RWPE2 (cell line): ENCODE data around the gene FUOM.
"Not testable (repeated sequence)": the region's sequence is repeated elsewhere in the genome, so short reads cannot be mapped to it uniquely, and the experiment has no call there.

Experiments used
- ATAC-seq: fragments of 200-7000 bp; cut with Tn5 transposase; 3 replicates; pipeline ENCODE4 v1.9.1; 2021; ENCODE audit warnings: low read depth
- DNase-seq: peaks from one replicate; pipeline ENCODE4 v3.0.0-alpha.2; 2020; ENCODE audit warnings: low spot score
- H3K27ac ChIP-seq: fragments of 450-650 bp; 2 replicates; pipeline ENCODE4 v1.5.1; 2017; ENCODE audit warnings: mild to moderate bottlenecking; ENCODE audit not compliant: poor library complexity, severe bottlenecking
- H3K27me3 ChIP-seq: fragments of 250-450 bp; sonication (Bioruptor Pico); 2 replicates; pipeline ENCODE4 v1.5.1; 2021; ENCODE audit warnings: mild to moderate bottlenecking, moderate library complexity; ENCODE audit not compliant: insufficient read depth, poor library complexity, severe bottlenecking
- H3K36me3 ChIP-seq: fragments of 250-450 bp; sonication (Bioruptor Pico); 2 replicates; pipeline ENCODE4 v1.5.1; 2020; ENCODE audit warnings: low read depth, mild to moderate bottlenecking, moderate library complexity
- H3K4me1 ChIP-seq: fragments of 250-450 bp; sonication (Bioruptor Pico); 2 replicates; pipeline ENCODE4 v1.5.1; 2021; ENCODE audit warnings: mild to moderate bottlenecking, moderate library complexity; ENCODE audit not compliant: insufficient read depth, poor library complexity, severe bottlenecking
- H3K4me3 ChIP-seq: fragments of 250-450 bp; sonication (Bioruptor Pico); 2 replicates; pipeline ENCODE4 v1.5.1; 2021; ENCODE audit warnings: mild to moderate bottlenecking, moderate library complexity; ENCODE audit not compliant: severe bottlenecking
- H3K9me3 ChIP-seq: fragments of 250-450 bp; sonication (Bioruptor Pico); 2 replicates; pipeline ENCODE4 v1.5.1; 2021; ENCODE audit warnings: mild to moderate bottlenecking, moderate library complexity; ENCODE audit not compliant: severe bottlenecking
- TF ChIP-seq, protein P1 (sequence below): fragments of 450-650 bp; IDR thresholded peaks from one replicate; pipeline ENCODE4 v1.5.1; 2017; ENCODE audit warnings: mild to moderate bottlenecking, moderate library complexity; ENCODE audit not compliant: poor library complexity, severe bottlenecking

Gene FUOM

DNA sequence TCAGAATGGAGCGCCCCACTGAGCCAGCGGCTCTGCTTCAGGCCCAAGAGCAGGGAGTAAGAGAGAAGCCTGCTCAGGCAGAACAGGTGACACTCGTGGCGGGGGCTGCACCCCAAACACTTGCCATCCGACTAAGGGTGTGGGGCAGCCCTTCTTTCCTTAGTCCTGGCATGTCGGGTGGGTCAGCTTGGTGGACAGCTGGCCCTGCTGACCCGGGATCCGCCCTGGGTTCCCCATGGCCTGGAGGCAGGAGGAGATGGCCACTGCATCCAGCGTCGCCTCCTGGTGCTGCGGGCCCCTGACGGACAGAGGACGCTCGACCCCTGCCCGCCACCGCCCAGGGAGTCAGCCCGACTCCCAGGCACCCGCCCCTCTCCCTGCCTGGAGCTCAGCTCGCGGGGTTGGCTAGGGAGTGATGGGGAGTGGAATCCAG is 20.0 kb upstream of the FUOM start:
- Histone ChIP-seq H3K27ac (no peak overlapping the region), H3K4me1 (peaks cover 5% of the 10 kb centered on the region), H3K4me3 (peak overlapping the region; percentile 47), H3K9me3 (no peaks in the 10 kb centered on the region), H3K27me3 (no peaks in the 10 kb centered on the region), H3K36me3 (no peaks in the 10 kb centered on the region)
- no peak for ATAC-seq
- TF ChIP-seq, protein P1, sequence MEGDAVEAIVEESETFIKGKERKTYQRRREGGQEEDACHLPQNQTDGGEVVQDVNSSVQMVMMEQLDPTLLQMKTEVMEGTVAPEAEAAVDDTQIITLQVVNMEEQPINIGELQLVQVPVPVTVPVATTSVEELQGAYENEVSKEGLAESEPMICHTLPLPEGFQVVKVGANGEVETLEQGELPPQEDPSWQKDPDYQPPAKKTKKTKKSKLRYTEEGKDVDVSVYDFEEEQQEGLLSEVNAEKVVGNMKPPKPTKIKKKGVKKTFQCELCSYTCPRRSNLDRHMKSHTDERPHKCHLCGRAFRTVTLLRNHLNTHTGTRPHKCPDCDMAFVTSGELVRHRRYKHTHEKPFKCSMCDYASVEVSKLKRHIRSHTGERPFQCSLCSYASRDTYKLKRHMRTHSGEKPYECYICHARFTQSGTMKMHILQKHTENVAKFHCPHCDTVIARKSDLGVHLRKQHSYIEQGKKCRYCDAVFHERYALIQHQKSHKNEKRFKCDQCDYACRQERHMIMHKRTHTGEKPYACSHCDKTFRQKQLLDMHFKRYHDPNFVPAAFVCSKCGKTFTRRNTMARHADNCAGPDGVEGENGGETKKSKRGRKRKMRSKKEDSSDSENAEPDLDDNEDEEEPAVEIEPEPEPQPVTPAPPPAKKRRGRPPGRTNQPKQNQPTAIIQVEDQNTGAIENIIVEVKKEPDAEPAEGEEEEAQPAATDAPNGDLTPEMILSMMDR, result no peak
- no peak for DNase-seq

GRCh38 chr10:133377025-133377817 is 19.4 kb upstream of the FUOM start:
- Histone ChIP-seq H3K4me1 (peaks cover 5% of the 10 kb centered on the region), H3K9me3 (no peaks in the 10 kb centered on the region), H3K27ac (no peak overlapping the region), H3K36me3 (no peaks in the 10 kb centered on the region), H3K4me3 (no peak overlapping the region), H3K27me3 (no peaks in the 10 kb centered on the region)
- ATAC-seq, result no peak
- TF ChIP-seq, protein P1, result no peak
- DNase-seq, result no peak

GRCh38 chr10:133376183-133376582 is 18.4 kb upstream of the FUOM start:
- H3K9me3 ChIP-seq, DNase-seq, H3K4me1 ChIP-seq, ATAC-seq, H3K27me3 ChIP-seq, H3K36me3 ChIP-seq, H3K27ac ChIP-seq, H3K4me3 ChIP-seq: not testable (repeated sequence)

DNA sequence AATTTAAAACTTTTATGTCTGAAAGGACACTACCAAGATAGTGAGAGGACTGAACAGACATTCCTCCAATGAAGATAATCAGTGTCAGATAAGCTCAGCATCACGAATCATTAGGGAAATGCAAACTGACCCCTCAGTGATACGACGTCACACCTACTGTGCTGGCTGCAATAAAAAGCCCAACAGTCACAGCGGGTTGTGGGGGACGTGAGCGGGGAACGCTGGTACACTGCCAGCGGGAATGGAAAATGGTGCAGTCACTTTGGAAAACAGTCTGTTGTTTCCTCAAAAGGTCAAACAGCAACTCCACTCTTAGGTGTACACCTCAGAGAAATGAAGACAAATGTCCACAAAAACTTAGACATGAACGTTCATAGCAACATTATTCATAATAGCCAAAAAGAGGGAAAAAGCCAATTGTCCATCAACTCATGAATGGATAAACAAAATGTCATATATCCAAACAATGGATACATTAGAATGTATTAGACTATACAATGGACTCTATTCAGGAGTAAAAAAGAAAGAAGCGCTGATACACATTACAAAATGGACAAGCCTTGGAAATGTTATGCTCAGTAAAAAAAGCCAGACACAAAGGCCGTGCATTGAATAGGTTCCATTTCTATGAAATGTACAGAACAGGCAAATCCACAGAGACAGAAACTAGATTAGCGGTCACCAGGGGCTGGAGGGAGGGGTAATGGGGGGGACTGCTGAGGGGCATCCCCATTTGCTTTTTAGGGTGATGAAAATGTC is 17.7 kb upstream of the FUOM start:
- no peaks in the 10 kb centered on the region for H3K27me3 ChIP-seq
- TF ChIP-seq, protein P1, result no peak
- H3K36me3 ChIP-seq, result no peaks in the 10 kb centered on the region
- no peak overlapping the region for H3K4me3 ChIP-seq
- H3K4me1 ChIP-seq, result peaks cover 5% of the 10 kb centered on the region
- no peak overlapping the region for H3K27ac ChIP-seq
- H3K9me3 ChIP-seq, result no peaks in the 10 kb centered on the region
- DNase-seq (no peak), ATAC-seq (no peak)

DNA sequence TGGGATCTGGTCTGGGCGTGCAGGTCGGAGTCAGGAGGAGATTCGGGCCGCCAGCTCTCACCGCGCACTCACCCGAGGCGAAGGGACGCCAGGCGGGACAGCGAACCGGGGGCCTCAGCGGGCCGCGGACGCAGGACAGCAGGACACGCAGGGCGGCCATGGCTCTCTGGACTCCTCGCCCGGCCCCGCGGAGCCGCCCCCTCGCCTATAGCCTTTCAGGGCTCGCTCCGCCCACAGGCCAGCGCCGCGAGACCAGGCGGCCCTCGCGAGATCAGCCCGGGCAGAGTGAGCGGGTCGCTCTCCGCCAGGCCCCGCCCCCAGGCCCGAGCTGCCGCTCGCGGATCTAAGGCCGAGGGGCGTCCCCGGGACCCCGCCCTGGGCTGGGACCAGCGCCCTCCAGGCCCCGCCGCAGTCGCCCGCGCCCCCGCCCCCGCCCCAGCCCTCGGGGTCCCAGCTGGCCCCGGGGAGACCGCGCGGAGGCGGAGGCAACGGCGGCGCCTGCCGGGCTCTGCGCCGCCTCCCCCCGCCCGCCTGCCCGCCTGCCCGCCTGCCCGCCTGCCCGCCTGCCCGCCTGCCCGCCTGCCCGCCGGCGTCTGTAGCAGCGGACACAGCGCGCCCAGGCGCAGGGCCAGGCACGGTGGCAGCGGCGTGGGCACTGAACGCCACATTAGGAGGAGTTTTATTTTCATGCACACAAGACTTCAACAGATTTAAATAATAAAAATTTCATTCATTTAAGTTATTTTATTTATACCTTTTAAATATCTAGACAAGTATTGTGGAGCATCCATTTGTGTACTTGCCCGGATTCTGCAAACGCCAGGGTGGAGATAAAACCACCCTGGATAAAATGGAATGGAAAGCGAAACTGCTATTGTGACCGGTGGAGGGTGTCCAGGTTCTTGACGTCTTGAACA is 15.6 kb upstream of the FUOM start, which contains the start of gene ECHS1:
ECHS1 (minus strand) TSS at position 181 of the 917 bp plus-strand sequence; CDS start at position 160, 21 bp downstream.
- DNase-seq (peak; percentile 91), ATAC-seq (peak; percentile 99)
- Histone ChIP-seq H3K36me3 (peaks cover 7% of the 10 kb centered on the region), H3K27ac (peak within 1 kb of the TSS; percentile 38), H3K4me1 (peaks cover 5% of the 10 kb centered on the region), H3K9me3 (no peaks in the 10 kb centered on the region), H3K27me3 (no peaks in the 10 kb centered on the region), H3K4me3 (peak within 1 kb of the TSS; percentile 51)
- TF ChIP-seq, protein P1, result no peak
